PFSK-1 (cell line): ENCODE results near the gene CD37.

Experiments used
- FOXP2 ChIP-seq: optimal IDR thresholded peaks from 2 replicates; pipeline ENCODE3; 2011; ENCODE audit warnings: borderline replicate concordance, control low read depth, inconsistent platforms; ENCODE audit not compliant: insufficient read depth; ENCODE audit errors: extremely low read length, extremely low read depth
- POLR2AphosphoS5 ChIP-seq: IDR thresholded peaks from 2 replicates; pipeline ENCODE4 v1.6.1; 2012; ENCODE audit warnings: low read depth, mild to moderate bottlenecking, control low read depth, low read length, moderate library complexity
- REST ChIP-seq, 2 experiments: IDR thresholded peaks; 2 replicates each; pipeline versions ENCODE4 v1.6.1 to v1.8.0; 2011 to 2012; ENCODE audit warnings: low read depth in 2 of 2, low read length in 2 of 2, control low read depth in 1 of 2, inconsistent platforms in 1 of 2, mild to moderate bottlenecking in 1 of 2, moderate library complexity in 1 of 2; ENCODE audit not compliant: insufficient read depth in 1 of 2
- SIN3A ChIP-seq: IDR thresholded peaks from 2 replicates; pipeline ENCODE4 v1.6.1; 2012; ENCODE audit warnings: mild to moderate bottlenecking, low read length, moderate library complexity, borderline replicate concordance; ENCODE audit not compliant: insufficient read depth
- TAF1 ChIP-seq: IDR thresholded peaks from 2 replicates; pipeline ENCODE4 v1.6.1; 2012; ENCODE audit warnings: low read length, control low read depth, borderline replicate concordance; ENCODE audit not compliant: insufficient read depth

The CD37 gene

GRCh38 chr19:49364083-49364737 is 29.0 kb downstream of the CD37 start:
- TF ChIP-seq SIN3A = no peak
- no peak for TF ChIP-seq FOXP2
- TF ChIP-seq TAF1 = no peak
- TF ChIP-seq REST (IDR thresholded peaks at IDR 0.05; ENCODE audit: insufficient read depth in 1 of 2, low read depth in 2 of 2, low read length in 2 of 2) = no peak
- TF ChIP-seq POLR2AphosphoS5 = no peak

GRCh38 chr19:49366110-49366509 is 30.9 kb downstream of the CD37 start:
- TF ChIP-seq SIN3A (no peak), REST (IDR thresholded peaks at IDR 0.05; ENCODE audit: insufficient read depth in 1 of 2, low read depth in 2 of 2, low read length in 2 of 2) (no peak), POLR2AphosphoS5 (no peak), FOXP2 (no peak), TAF1 (no peak)

- TF ChIP-seq REST (IDR thresholded peaks at IDR 0.05; ENCODE audit: insufficient read depth in 1 of 2, low read depth in 2 of 2, low read length in 2 of 2) = no peak
- no peak for TF ChIP-seq SIN3A
- no peak for TF ChIP-seq FOXP2
- no peak for TF ChIP-seq POLR2AphosphoS5
- no peak for TF ChIP-seq TAF1
Observed at GRCh38 chr19:49368711-49369358, 33.6 kb downstream of the CD37 start.

- TF ChIP-seq REST (IDR thresholded peaks at IDR 0.05; ENCODE audit: insufficient read depth in 1 of 2, low read depth in 2 of 2, low read length in 2 of 2) (no peak), POLR2AphosphoS5 (no peak), TAF1 (no peak), SIN3A (no peak), FOXP2 (no peak)
Observed at GRCh38 chr19:49371184-49371583, 36.0 kb downstream of the CD37 start.
